H1 (cell line): ENCODE measurements around the gene UMAD1. TPM values are rescaled to one million over a fixed set of nuclear protein-coding genes. Genes with fewer than 3 reads are reported as not detected.

Source experiments
- CTCF ChIA-PET: fragments of 300-600 bp; sonication (Branson Sonifier 250); formaldehyde crosslinking; loops from one replicate; lab custom pipeline; 2021; ENCODE audit not compliant: partially characterized antibody; lab: Charles Lee
- POLR2A ChIA-PET: fragments of 300-600 bp; sonication (Branson Sonifier 250); formaldehyde crosslinking; loops from one replicate; lab custom pipeline; 2021; ENCODE audit warnings: inconsistent platforms; ENCODE audit not compliant: partially characterized antibody; lab: Charles Lee
- DNase-seq, 2 experiments: peaks; one replicate each; pipeline versions ENCODE4 v3.0.0 to v3.0.0-alpha.2; 2010 to 2022; ENCODE audit warnings: low spot score in 2 of 2, low read depth in 1 of 2, mixed read lengths in 1 of 2
- FAIRE-seq: peaks from 2 replicates; lab custom pipeline; 2011; peaks lifted over from hg19 to GRCh38; lab: Jason Lieb, UNC
- H2AFZ ChIP-seq: 2 replicates; pipeline ENCODE4 v1.8.1; 2012; ENCODE audit warnings: low read length, inconsistent platforms
- H2AK5ac ChIP-seq: 2 replicates; pipeline ENCODE4 v1.6.1; 2013; ENCODE audit warnings: low read depth, low read length
- H2BK120ac ChIP-seq: replicated peaks from 2 replicates; pipeline ENCODE3; 2013; ENCODE audit warnings: low read depth, low read length, inconsistent platforms
- H2BK12ac ChIP-seq: 2 replicates; pipeline ENCODE4 v1.6.1; 2013; ENCODE audit warnings: low read depth, low read length
- H2BK15ac ChIP-seq: 2 replicates; pipeline ENCODE4 v1.6.1; 2013; ENCODE audit warnings: low read length
- H2BK20ac ChIP-seq: 2 replicates; pipeline ENCODE4 v1.6.1; 2013; ENCODE audit warnings: low read length
- H2BK5ac ChIP-seq: 2 replicates; pipeline ENCODE4 v1.6.1; 2013; ENCODE audit warnings: low read depth, low read length
- H3K14ac ChIP-seq: 2 replicates; pipeline ENCODE4 v1.6.1; 2013; ENCODE audit warnings: inconsistent platforms; ENCODE audit not compliant: insufficient read length
- H3K18ac ChIP-seq: 2 replicates; pipeline ENCODE4 v1.6.1; 2013; ENCODE audit warnings: low read length; ENCODE audit errors: extremely low read depth
- H3K23ac ChIP-seq: 2 replicates; pipeline ENCODE4 v1.6.1; 2013; ENCODE audit warnings: inconsistent platforms; ENCODE audit not compliant: insufficient read length
- H3K23me2 ChIP-seq: 2 replicates; pipeline ENCODE4 v1.6.1; 2013; ENCODE audit warnings: low read depth, low read length
- H3K27ac ChIP-seq: 2 replicates; pipeline ENCODE4 v1.6.1; 2011; ENCODE audit warnings: low read depth, low read length, inconsistent platforms
- H3K27me3 ChIP-seq, 4 experiments: replicated peaks in 1 of 4; 1 replicate in 1 of 4; 2 replicates in 3 of 4; pipeline versions ENCODE4 v1.6.1 to v1.8.1; 2011 to 2013; ENCODE audit warnings: low read length in 3 of 4, mild to moderate bottlenecking in 3 of 4, inconsistent platforms in 2 of 4, mixed read lengths in 2 of 4, moderate library complexity in 1 of 4; ENCODE audit not compliant: control insufficient read depth in 3 of 4, insufficient read depth in 3 of 4; ENCODE audit errors: extremely low read depth in 1 of 4
- H3K36me3 ChIP-seq, 4 experiments: 2 replicates each; pipeline versions ENCODE4 v1.6.1 to v1.8.1; 2011 to 2013; ENCODE audit warnings: mild to moderate bottlenecking in 4 of 4, low read length in 3 of 4, moderate library complexity in 2 of 4, control low read depth in 1 of 4, inconsistent platforms in 1 of 4; ENCODE audit not compliant: insufficient read depth in 4 of 4, control insufficient read depth in 2 of 4
- H3K4ac ChIP-seq: replicated peaks from 2 replicates; pipeline ENCODE3; 2013; ENCODE audit warnings: low read length, low read depth, mixed read lengths, inconsistent platforms; ENCODE audit not compliant: insufficient read length
- H3K4me1 ChIP-seq, 4 experiments: replicated peaks in 1 of 4; 1 replicate in 1 of 4; 2 replicates in 3 of 4; pipeline versions ENCODE4 v1.6.1 to v1.8.1; 2011 to 2013; ENCODE audit warnings: low read length in 3 of 4, inconsistent platforms in 2 of 4, mixed read lengths in 1 of 4; ENCODE audit not compliant: insufficient read depth in 4 of 4, control insufficient read depth in 3 of 4
- H3K4me2 ChIP-seq, 2 experiments: 2 replicates each; pipeline versions ENCODE4 v1.6.1 to v1.8.1; 2011 to 2013; ENCODE audit warnings: low read depth in 2 of 2, low read length in 2 of 2, control low read depth in 1 of 2, inconsistent platforms in 1 of 2, mild to moderate bottlenecking in 1 of 2; ENCODE audit not compliant: insufficient read depth in 1 of 2
- H3K4me3 ChIP-seq, 4 experiments: fragments of 200-600, 300-600 bp in 1 of 4; sonication (generic), shearing (Covaris generic), sonication (Bioruptor Twin) in 1 of 4; 2 replicates each; pipeline versions ENCODE4 v1.5.1 to v1.8.1; 2011 to 2016; ENCODE audit warnings: low read length in 4 of 4, low read depth in 3 of 4, control low read depth in 2 of 4, inconsistent platforms in 2 of 4, mild to moderate bottlenecking in 2 of 4, mixed read lengths in 1 of 4, moderate library complexity in 1 of 4; ENCODE audit not compliant: insufficient read depth in 2 of 4; ENCODE audit errors: extremely low read depth in 1 of 4
- H3K56ac ChIP-seq: replicated peaks from 2 replicates; pipeline ENCODE3; 2013; ENCODE audit warnings: low read depth, mild to moderate bottlenecking, mixed read lengths, low read length, inconsistent platforms; ENCODE audit not compliant: insufficient read length
- H3K79me1 ChIP-seq: 2 replicates; pipeline ENCODE4 v1.6.1; 2013; ENCODE audit warnings: low read depth, low read length, control low read depth
- H3K79me2 ChIP-seq, 2 experiments: 2 replicates each; pipeline versions ENCODE4 v1.6.1 to v1.8.1; 2012 to 2013; ENCODE audit warnings: low read length in 2 of 2, mild to moderate bottlenecking in 2 of 2, inconsistent platforms in 1 of 2; ENCODE audit not compliant: insufficient read depth in 2 of 2, control insufficient read depth in 1 of 2
- H3K9ac ChIP-seq, 4 experiments: replicated peaks in 1 of 4; 1 replicate in 1 of 4; 2 replicates in 3 of 4; pipeline versions ENCODE4 v1.6.1 to v1.8.1; 2011 to 2013; ENCODE audit warnings: low read depth in 3 of 4, low read length in 3 of 4, control low read depth in 2 of 4, mild to moderate bottlenecking in 2 of 4, moderate library complexity in 2 of 4, inconsistent platforms in 1 of 4; ENCODE audit errors: extremely low read depth in 1 of 4
- H3K9me3 ChIP-seq, 2 experiments: 2 replicates each; pipeline versions ENCODE4 v1.6.1 to v1.8.1; 2012 to 2013; ENCODE audit warnings: mild to moderate bottlenecking in 2 of 2, moderate library complexity in 2 of 2, control low read depth in 1 of 2, inconsistent platforms in 1 of 2, low read depth in 1 of 2, low read length in 1 of 2, mixed read lengths in 1 of 2; ENCODE audit not compliant: insufficient read depth in 2 of 2
- H4K20me1 ChIP-seq, 2 experiments: replicated peaks in 1 of 2; 2 replicates each; pipeline versions ENCODE3 to v1.8.1; 2011 to 2013; ENCODE audit warnings: inconsistent platforms in 2 of 2, low read length in 2 of 2, mild to moderate bottlenecking in 1 of 2; ENCODE audit not compliant: insufficient read depth in 2 of 2, control insufficient read depth in 1 of 2
- H4K5ac ChIP-seq: 2 replicates; pipeline ENCODE4 v1.6.1; 2013; ENCODE audit warnings: low read length, low read depth, mixed read lengths, inconsistent platforms; ENCODE audit not compliant: insufficient read length
- H4K8ac ChIP-seq: 2 replicates; pipeline ENCODE4 v1.8.0; 2013; ENCODE audit warnings: mild to moderate bottlenecking, moderate library complexity, low read length, inconsistent platforms; ENCODE audit not compliant: insufficient read depth; ENCODE audit errors: extremely low read depth
- H4K91ac ChIP-seq: replicated peaks from 2 replicates; pipeline ENCODE3; 2013; ENCODE audit warnings: low read length, mixed read lengths, inconsistent platforms; ENCODE audit not compliant: insufficient read length
- CHD2 ChIP-seq: IDR thresholded peaks from 2 replicates; pipeline ENCODE4 v1.6.1; 2012; ENCODE audit warnings: low read length, improper control_type of control experiment
- GTF2F1 ChIP-seq: IDR thresholded peaks from 2 replicates; pipeline ENCODE4 v1.6.1; 2012; ENCODE audit warnings: low read depth, low read length, improper control_type of control experiment, borderline replicate concordance
- JUN ChIP-seq: IDR thresholded peaks from 2 replicates; pipeline ENCODE4 v1.6.1; 2011; ENCODE audit warnings: low read depth, mild to moderate bottlenecking, improper control_type of control experiment, low read length
- RXRA ChIP-seq: IDR thresholded peaks from 2 replicates; pipeline ENCODE4 v1.6.1; 2011; ENCODE audit warnings: low read depth, mild to moderate bottlenecking, low read length, moderate library complexity; ENCODE audit not compliant: insufficient read depth
- WGBS, 2 experiments: shearing (Covaris generic) in 1 of 2; methylation state at CpG; one replicate each; pipeline versions ENCODE4 v1.1.6 to v1.1.7; 2013 to 2015; ENCODE audit warnings: low lambda C conversion rate in 2 of 2, mixed read lengths in 2 of 2, inconsistent platforms in 1 of 2, low coverage in 1 of 2, missing lambda C conversion rate in 1 of 2; ENCODE audit not compliant: insufficient replicate concordance in 2 of 2, insufficient coverage in 1 of 2, insufficient read length in 1 of 2; ENCODE audit errors: extremely low coverage in 1 of 2, missing lambda C conversion rate in 1 of 2; 5-methylcytosine and 5-hydroxymethylcytosine counted together
- polyA plus RNA-seq, 7 experiments: library from polyadenylated mRNA; depleted of rRNA in 3 of 7; stranded (reverse) in 5 of 7; unstranded in 2 of 7; fragments of >200 nt in 5 of 7; fragments of 200-250 nt in 2 of 7; gene quantifications; 1 replicate in 5 of 7; 2 replicates in 1 of 7; 4 replicates in 1 of 7; pipeline versions ENCODE4 v1.2.1 to v1.2.3, GENCODE V29; 2011 to 2013; ENCODE audit warnings: missing spikeins in 2 of 7, mixed read lengths in 2 of 7
- total RNA-seq: library from RNA; stranded (reverse); fragmentation: NEBNext Ultra II Directional; extraction: Animal tissue kit (Norgen Biotek cat#: 25700); gene quantifications from 2 replicates; pipeline ENCODE4 v1.2.1, GENCODE V29; 2021
- TF ChIP-seq, protein P1 (sequence below): IDR thresholded peaks from 2 replicates; pipeline ENCODE4 v1.6.1; 2011; ENCODE audit warnings: low read depth, mild to moderate bottlenecking, low read length; ENCODE audit not compliant: insufficient read depth

UMAD1 gene
- total and polyA plus RNA-seq, 2 of the 8 experiments (the other 6 are each of a cell fraction or from before 2014, with no cell fraction given) = 10.4 to 12.3 TPM

DNA sequence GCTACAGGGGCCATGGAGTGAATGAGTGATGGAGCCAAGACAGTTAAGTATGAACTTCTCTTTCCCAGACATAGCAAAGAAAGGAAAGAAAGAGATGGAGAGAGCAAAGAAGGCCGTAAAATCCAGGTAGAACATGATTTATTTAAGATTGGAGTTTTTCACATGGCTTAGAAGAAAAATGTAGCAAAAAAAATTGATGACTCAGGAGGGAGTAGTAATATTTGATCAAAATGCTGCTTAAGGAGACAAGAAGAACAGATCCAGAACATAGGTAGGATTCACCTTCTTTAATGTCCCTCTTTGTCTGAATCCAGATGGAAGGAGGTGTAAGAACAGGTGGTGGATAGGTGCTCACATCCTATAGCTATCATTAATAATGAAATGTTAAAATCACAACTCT lies 277.0 kb downstream of the UMAD1 start:
- TF ChIP-seq JUN (no peak), CHD2 (no peak), GTF2F1 (no peak), RXRA (no peak)
- TF ChIP-seq, protein P1, sequence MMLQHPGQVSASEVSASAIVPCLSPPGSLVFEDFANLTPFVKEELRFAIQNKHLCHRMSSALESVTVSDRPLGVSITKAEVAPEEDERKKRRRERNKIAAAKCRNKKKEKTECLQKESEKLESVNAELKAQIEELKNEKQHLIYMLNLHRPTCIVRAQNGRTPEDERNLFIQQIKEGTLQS = no peak
- no peak overlapping the region for H2BK12ac ChIP-seq
- POLR2A ChIA-PET = no interaction called here

More for the DNA sequence above, 277.0 kb downstream of the UMAD1 start:
- no peak overlapping the region for H3K56ac ChIP-seq
- no peaks in the 10 kb centered on the region for H3K9me3 ChIP-seq
- DNase-seq (no peak), FAIRE-seq (no peak)
- H4K8ac ChIP-seq = no peak overlapping the region
- H2BK5ac ChIP-seq = no peak overlapping the region
- no peaks in the 10 kb centered on the region for H3K23me2 ChIP-seq
- H3K4me3 ChIP-seq = no peak overlapping the region
- CTCF ChIA-PET = interaction anchor here (1.7 kb wide), 1 partner anchor 272 kb away, joined by 4 read pairs; no protein-coding TSS in a partner anchor
- no peak overlapping the region for H2BK20ac ChIP-seq
- H4K5ac ChIP-seq = no peak overlapping the region
- H3K79me1 ChIP-seq = no peaks in the 10 kb centered on the region
- H3K4ac ChIP-seq = no peak overlapping the region
- WGBS, 2 experiments = 95% methylated on average over 1 of the region's 1 CpG; no CpG with 5 or more reads in 1 of the 2 experiments
- H4K91ac ChIP-seq = no peak overlapping the region
- H2AFZ ChIP-seq = no peak overlapping the region
- H3K23ac ChIP-seq = no peak overlapping the region
- H3K27me3 ChIP-seq = no peaks in the 10 kb centered on the region
- H3K79me2 ChIP-seq = no peaks in the 10 kb centered on the region
- H3K4me1 ChIP-seq = peaks cover 0 to 11% (median 2%) of the 10 kb centered on the region in 4 experiments; a peak in 3 of 7 replicates
- no peak overlapping the region for H2BK15ac ChIP-seq
- H2AK5ac ChIP-seq = no peak overlapping the region
- no peak overlapping the region for H3K9ac ChIP-seq
- no peak overlapping the region for H3K18ac ChIP-seq
- no peak overlapping the region for H3K14ac ChIP-seq
- no peak overlapping the region for H2BK120ac ChIP-seq
- H3K36me3 ChIP-seq = no peaks in the 10 kb centered on the region
- H3K27ac ChIP-seq = no peak overlapping the region
- H4K20me1 ChIP-seq = no peaks in the 10 kb centered on the region
- no peak overlapping the region for H3K4me2 ChIP-seq
